ENCODE data around the gene OR10C1.

OR10C1 gene

GRCh38 chr6:29479560-29479959 lies 40.5 kb downstream of the OR10C1 start:
- FAIRE-seq, result no peak

GRCh38 chr6:29483186-29483585 lies 44.1 kb downstream of the OR10C1 start:
- FAIRE-seq, result no peak

GRCh38 chr6:29483735-29484134 lies 44.6 kb downstream of the OR10C1 start:
- FAIRE-seq, result no peak

GRCh38 chr6:29486577-29486976 lies 47.5 kb downstream of the OR10C1 start:
- FAIRE-seq, result no peak

- FAIRE-seq, result no peak
Measured at GRCh38 chr6:29487131-29487530, 48.0 kb downstream of the OR10C1 start.

- no peak for FAIRE-seq
Measured at GRCh38 chr6:29487660-29488059, 48.6 kb downstream of the OR10C1 start, which contains the start of gene MAS1L. MAS1L (minus strand) TSS chr6:29487956; CDS start chr6:29487902, 54 bp downstream.

- FAIRE-seq, result peak; percentile 96
Measured at GRCh38 chr6:29488874-29489273, 49.8 kb downstream of the OR10C1 start.

GRCh38 chr6:29489286-29489685 lies 50.2 kb downstream of the OR10C1 start:
- FAIRE-seq, result no peak

GRCh38 chr6:29490055-29490454 lies 50.9 kb downstream of the OR10C1 start:
- FAIRE-seq, result no peak

GRCh38 chr6:29490552-29490951 lies 51.4 kb downstream of the OR10C1 start:
- FAIRE-seq, result no peak
